K562 (cell line): ENCODE data around the gene GTF2H4. TPM values are rescaled to one million over a fixed set of nuclear protein-coding genes. Genes with fewer than 3 reads are reported as not detected.

Source experiments
- BRD4 ChIP-seq: fragments of 200-600 bp; sonication (generic); IDR thresholded peaks from 2 replicates; pipeline ENCODE4 v1.6.1; 2017; ENCODE audit warnings: inconsistent platforms
- EP300 ChIP-seq: IDR thresholded peaks from 2 replicates; pipeline ENCODE4 v1.6.1; 2012; ENCODE audit warnings: low read length, improper control_type of control experiment
- ETV6 ChIP-seq, 3 experiments: fragments of 150-350 bp in 1 of 3; sonication (generic) in 1 of 3; formaldehyde crosslinking in 1 of 3; IDR thresholded peaks; 2 replicates each; pipeline versions ENCODE4 v1.6.1 to v1.8.0; 2014 to 2022; ENCODE audit warnings: borderline replicate concordance in 2 of 3, low read depth in 2 of 3, antibody characterized with exemption in 1 of 3, low read length in 1 of 3, mild to moderate bottlenecking in 1 of 3, missing genetic modification reagents in 1 of 3
- FOXK2 ChIP-seq, 2 experiments: fragments of 450-650 bp; IDR thresholded peaks in 1 of 2; conservative IDR thresholded peaks in 1 of 2; 2 replicates each; pipeline ENCODE4 v1.6.1; 2016; ENCODE audit warnings: low read depth in 2 of 2, mild to moderate bottlenecking in 1 of 2
- MAZ ChIP-seq, 2 experiments: fragments of 450-650 bp in 1 of 2; sonication (generic) in 1 of 2; formaldehyde crosslinking; IDR thresholded peaks in 1 of 2; conservative IDR thresholded peaks in 1 of 2; 2 replicates each; pipeline versions ENCODE4 v1.4.0 to v1.5.0; 2020; ENCODE audit warnings: mild to moderate bottlenecking in 1 of 2, missing genetic modification reagents in 1 of 2
- MYNN ChIP-seq, 2 experiments: sonication (generic); formaldehyde crosslinking in 1 of 2; IDR thresholded peaks; 2 replicates each; pipeline versions ENCODE4 v1.5.0 to v1.6.1; 2016 to 2020; ENCODE audit warnings: antibody characterized with exemption in 1 of 2, missing genetic modification reagents in 1 of 2
- POLR2G ChIP-seq: fragments of 200-400 bp; formaldehyde crosslinking; IDR thresholded peaks from 2 replicates; pipeline ENCODE4 v1.6.1; 2017; ENCODE audit warnings: low read depth, mild to moderate bottlenecking, antibody characterized with exemption, low read length, moderate library complexity
- SRSF3 ChIP-seq: fragments of 200-400 bp; formaldehyde crosslinking; IDR thresholded peaks from 2 replicates; pipeline ENCODE4 v1.6.1; 2016; ENCODE audit warnings: mild to moderate bottlenecking, low read length, moderate library complexity; ENCODE audit not compliant: insufficient read depth
- VEZF1 ChIP-seq: fragments of 200-800 bp; sonication (Bioruptor generic); IDR thresholded peaks from 2 replicates; pipeline ENCODE4 v1.6.1; 2017; ENCODE audit warnings: missing genetic modification characterization, missing compliant biosample characterization
- ZBED1 ChIP-seq: IDR thresholded peaks from 2 replicates; pipeline ENCODE4 v1.6.1; 2014
- ZMIZ1 ChIP-seq, 2 experiments: fragments of 150-350 bp in 1 of 2; IDR thresholded peaks; 2 replicates each; pipeline ENCODE4 v1.6.1; 2012 to 2016; ENCODE audit warnings: low read depth in 2 of 2, low read length in 2 of 2, mild to moderate bottlenecking in 1 of 2, moderate library complexity in 1 of 2
- ZNF121 ChIP-seq: sonication (generic); formaldehyde crosslinking; conservative IDR thresholded peaks from 2 replicates; pipeline ENCODE4 v1.8.0; 2022; ENCODE audit warnings: missing genetic modification reagents
- ZNF212 ChIP-seq: fragments of 450-650 bp; formaldehyde crosslinking; IDR thresholded peaks from 2 replicates; pipeline ENCODE4 v1.4.0; 2020; ENCODE audit warnings: mild to moderate bottlenecking
- ZNF3 ChIP-seq: fragments of 250-450 bp; sonication (Bioruptor Pico); IDR thresholded peaks from 2 replicates; pipeline ENCODE4 v1.5.0; 2021; ENCODE audit warnings: mild to moderate bottlenecking, moderate library complexity
- ZNF79 ChIP-seq: fragments of 250-450 bp; sonication (Bioruptor Pico); IDR thresholded peaks from 2 replicates; pipeline ENCODE4 v1.4.0; 2020; ENCODE audit warnings: low read depth, mild to moderate bottlenecking, moderate library complexity
- polyA plus RNA-seq, 8 experiments: library from polyadenylated mRNA; depleted of rRNA in 4 of 8; stranded (reverse) in 5 of 8; unstranded in 3 of 8; fragments of >200 nt; fragmentation: Nextera tagmentation in 2 of 8; fragmentation: Illumina TruSeq in 1 of 8; extraction: Ambion mirVana in 2 of 8; extraction: Trizol in 1 of 8; gene quantifications; 2 replicates each; pipeline versions ENCODE4 v1.2.1 to v1.2.3, GENCODE V29; 2011 to 2014; ENCODE audit warnings: inconsistent platforms in 1 of 8, missing spikeins in 1 of 8
- total RNA-seq, 7 experiments: library from RNA; depleted of rRNA in 6 of 7; stranded (reverse); fragments of >200 nt in 6 of 7; fragmentation: Illumina TruSeq in 2 of 7; extraction: Trizol in 2 of 7; gene quantifications; 2 replicates each; pipeline versions ENCODE4 v1.2.1 to v1.2.3, GENCODE V29; 2011 to 2021; ENCODE audit warnings: low replicate concordance in 1 of 7
- TF ChIP-seq, protein P1 (sequence below): fragments of 250-450 bp; sonication (Bioruptor Pico); IDR thresholded peaks from 2 replicates; pipeline ENCODE4 v1.4.0; 2020; ENCODE audit warnings: borderline replicate concordance
- TF ChIP-seq, protein P2 (sequence below), 3 experiments: fragments of 200-800 bp in 1 of 3; sonication (Bioruptor generic) in 1 of 3; sonication (generic) in 1 of 3; formaldehyde crosslinking in 1 of 3; IDR thresholded peaks; 2 replicates each; pipeline versions ENCODE4 v1.6.1 to v1.8.0; 2016 to 2022; ENCODE audit warnings: mild to moderate bottlenecking in 2 of 3, missing compliant biosample characterization in 2 of 3, missing genetic modification characterization in 2 of 3, missing genetic modification reagents in 1 of 3

The GTF2H4 gene
- total and polyA plus RNA-seq, 9 of the 15 experiments (the other 6 are each of a cell fraction or from before 2014, with no cell fraction given), result 3.6 to 86.1 (median 39.6) TPM

GRCh38 chr6:30877419-30878262 lies 30.4 kb upstream of the GTF2H4 start (continued):
- TF ChIP-seq ZNF79, result no peak
- no peak for TF ChIP-seq ZBED1
- 0 out of 4 replicates have a peak, but pooled peaks of 1 of the 2 experiments have one; percentile 16 for TF ChIP-seq ETV6 (IDR thresholded peaks at IDR 0.05; ENCODE audit: borderline replicate concordance in 1 of 2, low read depth in 2 of 2, low read length in 1 of 2)
- no peak for TF ChIP-seq ETV6 (CRISPR knock-in tag; IDR thresholded peaks at IDR 0.05; ENCODE audit: borderline replicate concordance)
- peak; percentile 69; the same call in 1 of the 2 replicates for TF ChIP-seq BRD4
- no peak for TF ChIP-seq SRSF3
- peak; percentile 51; the same call in 1 of the 2 replicates for TF ChIP-seq POLR2G
- peak in 1 of 2 experiments; percentile 70; a peak in 1 of 4 replicates for TF ChIP-seq ZMIZ1 (IDR thresholded peaks at IDR 0.05; ENCODE audit: low read depth in 2 of 2, low read length in 2 of 2)
- no peak for TF ChIP-seq ZNF121
- TF ChIP-seq FOXK2 (conservative IDR thresholded peaks at IDR 0.05 in 1 of 2, IDR thresholded peaks at IDR 0.05 in 1 of 2; ENCODE audit: low read depth in 2 of 2), result peak in 1 of 2 experiments; percentile 10; a peak in 3 of 4 replicates
- TF ChIP-seq, protein P1, sequence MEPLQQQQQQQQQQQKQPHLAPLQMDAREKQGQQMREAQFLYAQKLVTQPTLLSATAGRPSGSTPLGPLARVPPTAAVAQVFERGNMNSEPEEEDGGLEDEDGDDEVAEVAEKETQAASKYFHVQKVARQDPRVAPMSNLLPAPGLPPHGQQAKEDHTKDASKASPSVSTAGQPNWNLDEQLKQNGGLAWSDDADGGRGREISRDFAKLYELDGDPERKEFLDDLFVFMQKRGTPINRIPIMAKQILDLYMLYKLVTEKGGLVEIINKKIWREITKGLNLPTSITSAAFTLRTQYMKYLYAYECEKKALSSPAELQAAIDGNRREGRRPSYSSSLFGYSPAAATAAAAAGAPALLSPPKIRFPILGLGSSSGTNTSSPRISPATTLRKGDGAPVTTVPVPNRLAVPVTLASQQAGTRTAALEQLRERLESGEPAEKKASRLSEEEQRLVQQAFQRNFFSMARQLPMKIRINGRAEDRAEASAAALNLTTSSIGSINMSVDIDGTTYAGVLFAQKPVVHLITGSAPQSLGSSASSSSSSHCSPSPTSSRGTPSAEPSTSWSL (CRISPR knock-in tag), result no peak
- peak in 1 of 2 experiments; percentile 73; a peak in 2 of 4 replicates for TF ChIP-seq MAZ (CRISPR knock-in tag; conservative IDR thresholded peaks at IDR 0.05 in 1 of 2, IDR thresholded peaks at IDR 0.05 in 1 of 2)
- no peak for TF ChIP-seq ZNF3 (CRISPR knock-in tag)
- no peak for TF ChIP-seq ZNF212 (CRISPR knock-in tag)
- TF ChIP-seq MYNN (IDR thresholded peaks at IDR 0.05), result 0 out of 2 replicates have a peak, but pooled peaks have one; percentile 46
- no peak for TF ChIP-seq MYNN (CRISPR knock-in tag; IDR thresholded peaks at IDR 0.05)
- TF ChIP-seq, protein P2, sequence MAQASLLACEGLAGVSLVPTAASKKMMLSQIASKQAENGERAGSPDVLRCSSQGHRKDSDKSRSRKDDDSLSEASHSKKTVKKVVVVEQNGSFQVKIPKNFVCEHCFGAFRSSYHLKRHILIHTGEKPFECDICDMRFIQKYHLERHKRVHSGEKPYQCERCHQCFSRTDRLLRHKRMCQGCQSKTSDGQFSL (CRISPR knock-in tag; IDR thresholded peaks at IDR 0.05), result no peak
- TF ChIP-seq, protein P2 (tag; IDR thresholded peaks at IDR 0.05), result no peak; a peak in 2 of 4 replicates
- peak; percentile 47; the same call in 1 of the 2 replicates for TF ChIP-seq VEZF1 (CRISPR knock-in tag)
- TF ChIP-seq EP300, result peak; percentile 70
